HepG2 (cell line): ENCODE results near the gene PIGC.

Experiments
- ATF7-NPFF ChIP-seq: sonication (generic); formaldehyde crosslinking; IDR thresholded peaks from 2 replicates; pipeline ENCODE4 v1.8.1; 2023; ENCODE audit warnings: mild to moderate bottlenecking, low read depth, missing genetic modification reagents, moderate library complexity
- CTCF ChIP-seq: sonication (generic); formaldehyde crosslinking; IDR thresholded peaks from 2 replicates; pipeline ENCODE4 v1.5.0; 2020; ENCODE audit warnings: mild to moderate bottlenecking, missing genetic modification reagents, moderate library complexity
- EP300 ChIP-seq, 3 experiments: sonication (generic) in 1 of 3; formaldehyde crosslinking in 1 of 3; IDR thresholded peaks; 2 replicates each; pipeline versions ENCODE4 v1.5.1 to v1.6.1; 2011 to 2020; ENCODE audit warnings: low read depth in 2 of 3, low read length in 2 of 3, borderline replicate concordance in 1 of 3, improper control_type of control experiment in 1 of 3, mild to moderate bottlenecking in 1 of 3, missing genetic modification reagents in 1 of 3, moderate library complexity in 1 of 3
- NBN ChIP-seq: fragments of 450-650 bp; conservative IDR thresholded peaks from 2 replicates; pipeline ENCODE4 v1.6.1; 2017
- NFE2L2 ChIP-seq: fragments of 150-350 bp; IDR thresholded peaks from 2 replicates; pipeline ENCODE4 v1.6.1; 2014; ENCODE audit warnings: low read length
- SMC3 ChIP-seq: IDR thresholded peaks from 2 replicates; pipeline ENCODE4 v1.6.1; 2011; ENCODE audit warnings: low read length, improper control_type of control experiment
- ZBTB42 ChIP-seq: sonication (generic); formaldehyde crosslinking; IDR thresholded peaks from 2 replicates; pipeline ENCODE4 v1.5.0; 2020; ENCODE audit warnings: mild to moderate bottlenecking, missing genetic modification reagents
- ZBTB43 ChIP-seq: sonication (generic); formaldehyde crosslinking; conservative IDR thresholded peaks from 2 replicates; pipeline ENCODE4 v1.4.0; 2020; ENCODE audit warnings: missing genetic modification reagents
- ZBTB7A ChIP-seq: sonication (generic); formaldehyde crosslinking; IDR thresholded peaks from 2 replicates; pipeline ENCODE4 v1.8.0; 2022; ENCODE audit warnings: mild to moderate bottlenecking, missing genetic modification reagents
- ZNF124 ChIP-seq: sonication (generic); formaldehyde crosslinking; IDR thresholded peaks from 2 replicates; pipeline ENCODE4 v1.4.0; 2020; ENCODE audit warnings: missing genetic modification reagents
- ZNF274 ChIP-seq: sonication (generic); formaldehyde crosslinking; IDR thresholded peaks from 2 replicates; pipeline ENCODE4 v1.5.1; 2020; ENCODE audit warnings: mild to moderate bottlenecking, missing genetic modification reagents
- ZNF343 ChIP-seq: sonication (generic); formaldehyde crosslinking; IDR thresholded peaks from 2 replicates; pipeline ENCODE4 v1.4.0; 2020; ENCODE audit warnings: mild to moderate bottlenecking, missing genetic modification reagents
- ZNF407 ChIP-seq: sonication (generic); formaldehyde crosslinking; IDR thresholded peaks from one replicate; pipeline ENCODE4 v1.5.1; 2020; ENCODE audit warnings: mild to moderate bottlenecking, missing genetic modification reagents; ENCODE audit errors: not compliant biosample characterization
- ZNF724P ChIP-seq: sonication (generic); formaldehyde crosslinking; IDR thresholded peaks from 2 replicates; pipeline ENCODE4 v1.8.0; 2022; ENCODE audit warnings: missing genetic modification reagents, borderline replicate concordance

GRCh38 chr1:172398970-172399755 lies 44.7 kb downstream of the PIGC start:
- TF ChIP-seq ZBTB42 (CRISPR knock-in tag) = no peak
- TF ChIP-seq ZNF274 (CRISPR knock-in tag) = no peak
- no peak for TF ChIP-seq ZBTB7A (CRISPR knock-in tag)
- TF ChIP-seq ZNF407 (CRISPR knock-in tag) = no peak
- no peak for TF ChIP-seq ZNF343 (CRISPR knock-in tag)
- TF ChIP-seq CTCF (CRISPR knock-in tag) = peak; percentile 54
- TF ChIP-seq NFE2L2 = no peak; the same call in 1 of the 2 replicates
- TF ChIP-seq EP300 (IDR thresholded peaks at IDR 0.05; ENCODE audit: low read depth in 2 of 2, low read length in 2 of 2) = no peak
- TF ChIP-seq EP300 (CRISPR knock-in tag; IDR thresholded peaks at IDR 0.05; ENCODE audit: borderline replicate concordance) = no peak
- no peak for TF ChIP-seq NBN
- no peak for TF ChIP-seq ZNF124 (CRISPR knock-in tag)
- no peak for TF ChIP-seq ZNF724P (CRISPR knock-in tag)
- peak; percentile 66 for TF ChIP-seq SMC3
- TF ChIP-seq ZBTB43 (CRISPR knock-in tag) = no peak
- no peak for TF ChIP-seq ATF7-NPFF (CRISPR knock-in tag)
